GM18867 (cell line): ENCODE measurements around the gene PODN.

Experiments used
- ATAC-seq: cut with Tn5 transposase; IDR thresholded peaks from one replicate; pipeline ENCODE4 v1.9.1; 2021; ENCODE audit warnings: mild to moderate bottlenecking, moderate library complexity; ENCODE audit not compliant: unreplicated experiment

The PODN gene

DNA sequence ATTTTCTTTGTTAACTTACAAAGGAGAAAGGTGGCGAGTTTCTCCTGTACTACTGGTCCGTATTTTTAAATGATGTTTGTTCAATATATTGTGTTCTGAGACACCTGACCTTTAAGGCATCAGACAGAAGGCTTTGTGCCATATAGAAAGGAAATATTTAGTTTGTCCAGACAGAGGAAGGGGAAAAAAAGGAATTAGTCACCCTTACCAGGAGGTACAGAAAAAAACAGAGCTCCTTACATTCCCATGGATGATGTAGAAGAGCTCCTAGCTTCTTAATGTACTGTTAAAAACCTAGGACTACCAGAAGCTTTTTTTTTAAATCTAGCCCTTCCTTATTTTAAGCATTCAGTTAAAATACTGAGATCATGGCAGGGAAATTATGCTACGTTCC lies 12.4 kb upstream of the PODN start:
- ATAC-seq, result no peak

DNA sequence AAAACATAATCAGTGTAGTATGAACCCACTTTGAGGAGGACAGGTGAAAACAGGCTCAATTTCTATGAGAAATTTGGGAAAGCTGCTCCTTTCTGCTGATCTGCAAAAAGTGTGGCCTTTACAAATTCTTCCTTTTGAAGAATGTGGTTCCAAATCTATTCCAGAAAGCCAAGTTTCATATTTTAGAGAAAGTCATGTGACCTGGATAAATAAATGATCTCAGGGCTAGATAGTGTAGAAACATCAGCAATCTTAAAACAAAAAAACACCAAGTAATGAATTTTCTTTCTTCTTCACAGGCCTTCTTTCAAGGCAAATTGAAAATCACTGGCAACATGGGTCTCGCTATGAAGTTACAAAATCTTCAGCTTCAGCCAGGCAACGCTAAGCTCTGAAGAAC lies 11.7 kb upstream of the PODN start:
- ATAC-seq, result no peak

DNA sequence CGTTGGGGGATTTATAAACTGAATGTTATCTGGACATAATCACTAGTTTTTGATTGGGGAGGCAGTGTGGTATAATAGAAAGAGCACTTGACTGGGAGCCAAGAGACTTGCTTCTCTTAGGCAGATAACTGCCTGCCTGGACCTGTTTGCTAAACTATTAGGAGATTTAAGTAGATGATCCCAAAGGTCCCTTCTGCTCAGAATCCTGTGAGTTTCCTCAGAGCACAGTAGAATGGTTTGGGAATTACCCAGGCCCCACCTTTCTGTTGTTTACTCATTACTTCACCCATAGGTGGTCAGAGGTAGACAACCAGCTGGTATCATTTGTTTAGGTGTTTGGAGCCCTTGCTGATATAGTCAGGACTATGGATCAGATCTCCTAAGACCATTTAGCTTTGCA lies 10.3 kb upstream of the PODN start:
- ATAC-seq, result no peak

DNA sequence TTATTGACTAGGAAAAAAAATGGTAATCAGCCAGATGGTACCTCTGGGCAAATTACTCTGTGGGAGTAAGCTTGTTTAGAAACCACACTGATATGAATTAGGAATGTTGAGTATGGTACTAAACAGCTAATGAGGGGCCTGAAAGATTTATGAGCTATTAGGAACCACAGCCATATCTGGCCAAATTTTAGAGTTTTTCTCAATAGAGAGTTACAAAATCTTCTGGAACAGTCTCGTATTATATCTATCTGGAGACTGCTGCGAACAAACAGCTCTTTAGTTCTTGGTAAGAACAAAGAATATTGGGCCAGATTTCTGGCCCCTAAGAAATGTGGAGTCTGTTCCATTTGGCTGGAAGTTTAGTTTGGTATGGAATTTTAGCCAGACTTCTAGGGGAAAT lies 4.9 kb upstream of the PODN start:
- no peak for ATAC-seq

DNA sequence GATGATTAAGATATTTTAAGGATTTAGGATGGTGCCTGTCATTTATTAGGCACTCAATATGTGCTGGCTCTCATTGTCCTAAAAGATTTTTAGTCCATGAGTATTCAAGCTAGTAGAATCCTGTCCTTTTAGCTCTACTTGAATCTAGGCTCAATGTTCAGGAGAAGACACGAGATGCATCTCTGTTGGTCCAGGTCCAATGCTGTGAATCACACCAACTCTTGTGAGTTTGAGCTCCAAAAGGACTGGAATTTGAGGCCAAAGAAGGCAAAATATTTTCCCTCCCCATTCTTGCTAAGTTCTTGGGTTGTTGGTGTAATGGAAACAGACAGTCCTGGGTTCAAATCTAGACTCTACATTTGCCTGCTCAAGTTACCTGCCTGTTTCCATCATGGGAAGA lies 1.4 kb upstream of the PODN start:
- ATAC-seq, result no peak

DNA sequence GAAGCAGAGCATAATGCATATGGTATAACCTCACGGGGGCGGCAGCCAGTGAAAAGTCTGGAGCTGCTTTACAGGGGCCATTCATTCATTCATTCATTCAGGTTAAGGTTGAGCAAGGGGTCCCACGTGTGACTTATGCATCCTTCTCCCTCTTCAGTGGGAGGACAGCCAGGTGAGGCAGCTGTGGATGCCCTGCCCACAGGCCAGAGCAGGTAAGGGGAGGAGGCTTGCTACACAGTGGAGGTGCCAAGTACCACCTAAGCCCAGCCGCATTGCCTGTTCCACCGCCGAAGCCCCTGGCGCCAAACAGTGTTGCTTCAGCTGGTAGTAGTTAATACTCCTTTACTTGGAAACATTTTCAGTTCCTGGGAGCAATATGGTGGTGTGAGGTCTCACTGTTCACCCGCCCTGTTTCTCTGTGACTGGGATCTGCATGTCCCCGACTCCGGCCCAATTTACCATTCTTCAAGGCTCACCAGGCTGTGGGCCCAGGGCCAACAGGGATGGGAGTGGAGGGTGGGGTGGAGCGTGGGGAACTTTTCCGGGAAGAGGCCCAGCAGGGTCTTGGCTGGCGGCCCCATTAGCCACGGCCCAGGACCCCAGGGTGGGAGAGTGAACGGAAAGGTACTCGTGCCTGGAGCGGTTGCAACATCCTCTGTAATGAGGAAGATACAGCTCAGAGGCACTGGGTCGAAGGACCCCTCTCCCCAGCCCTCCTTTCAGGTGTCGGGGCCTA lies 722 bp upstream of the PODN start:
- no peak for ATAC-seq

DNA sequence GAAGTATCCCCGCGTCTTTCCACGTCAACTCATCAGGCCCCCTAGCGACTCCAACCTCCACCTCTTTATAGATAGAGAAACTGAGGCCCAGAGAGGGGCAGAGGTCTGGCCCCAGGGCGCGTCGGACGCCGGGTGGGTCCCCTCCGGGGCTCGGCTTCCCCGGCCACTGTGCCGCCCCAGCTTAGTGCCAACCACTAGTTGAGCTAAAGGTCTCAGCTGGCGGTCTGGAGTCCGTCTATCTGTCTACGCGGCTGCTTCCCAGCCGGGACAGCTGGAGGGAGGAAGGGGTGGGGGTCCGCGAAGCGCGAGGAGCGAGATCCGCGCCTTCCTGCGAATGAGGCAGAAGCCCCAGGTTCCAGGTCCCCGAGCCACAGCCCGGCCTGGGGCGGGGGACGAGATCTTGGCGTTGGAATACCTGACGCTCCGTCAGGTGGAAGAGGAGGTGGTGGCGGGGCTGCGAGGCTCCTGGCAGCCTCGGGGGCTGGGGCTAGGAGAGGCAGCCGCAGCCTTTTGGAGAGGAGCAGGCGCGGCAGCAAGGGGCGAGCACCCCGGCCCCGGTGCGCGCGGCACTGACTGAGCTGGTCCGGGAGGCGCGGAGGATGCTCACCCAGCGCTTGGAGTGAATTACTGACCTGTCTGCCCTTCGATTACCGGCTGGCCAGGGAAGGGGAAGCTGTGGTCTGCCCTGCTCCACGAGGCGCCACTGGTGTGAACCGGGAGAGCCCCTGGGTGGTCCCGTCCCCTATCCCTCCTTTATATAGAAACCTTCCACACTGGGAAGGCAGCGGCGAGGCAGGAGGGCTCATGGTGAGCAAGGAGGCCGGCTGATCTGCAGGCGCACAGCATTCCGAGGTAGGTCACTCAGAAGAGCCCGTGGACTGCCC lies 937 bp downstream of the PODN start:
- ATAC-seq, result no peak

DNA sequence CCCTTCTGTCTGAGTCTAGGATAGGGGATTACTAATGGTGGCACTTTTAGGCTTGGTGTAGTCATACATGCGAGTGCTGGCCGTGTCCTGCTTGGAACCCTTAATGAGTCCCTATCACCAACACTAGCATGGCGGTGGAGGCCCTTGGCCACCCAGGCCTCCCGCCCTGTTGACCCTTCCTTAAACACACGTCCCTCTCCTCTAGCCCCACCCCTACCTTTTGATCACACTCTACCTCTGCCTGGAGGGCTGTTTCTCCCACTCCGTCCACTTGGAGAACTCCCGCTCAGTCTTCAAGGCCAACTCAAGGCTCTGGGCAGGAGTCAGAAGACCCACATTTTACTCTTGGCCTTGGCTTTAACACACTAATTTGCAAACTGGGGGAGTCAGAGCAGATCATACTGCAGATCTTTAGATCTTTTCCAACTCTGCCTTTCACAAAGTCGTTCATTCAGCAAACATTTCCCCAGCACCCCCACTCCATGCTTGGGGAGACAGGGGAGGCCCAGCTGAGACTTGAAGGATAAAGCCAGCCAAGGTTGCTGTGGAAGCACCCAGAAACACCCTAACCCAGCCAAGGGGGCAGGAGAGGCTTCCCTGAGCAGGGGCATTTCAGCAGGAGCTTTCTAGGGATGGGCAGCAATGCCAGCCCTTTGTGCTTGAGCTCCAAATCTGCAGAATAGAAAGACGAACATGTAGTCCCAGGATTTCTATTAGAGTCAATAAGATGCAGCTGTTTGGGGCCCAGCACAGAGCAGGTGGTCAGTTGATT lies 1.9 kb downstream of the PODN start:
- ATAC-seq, result no peak

DNA sequence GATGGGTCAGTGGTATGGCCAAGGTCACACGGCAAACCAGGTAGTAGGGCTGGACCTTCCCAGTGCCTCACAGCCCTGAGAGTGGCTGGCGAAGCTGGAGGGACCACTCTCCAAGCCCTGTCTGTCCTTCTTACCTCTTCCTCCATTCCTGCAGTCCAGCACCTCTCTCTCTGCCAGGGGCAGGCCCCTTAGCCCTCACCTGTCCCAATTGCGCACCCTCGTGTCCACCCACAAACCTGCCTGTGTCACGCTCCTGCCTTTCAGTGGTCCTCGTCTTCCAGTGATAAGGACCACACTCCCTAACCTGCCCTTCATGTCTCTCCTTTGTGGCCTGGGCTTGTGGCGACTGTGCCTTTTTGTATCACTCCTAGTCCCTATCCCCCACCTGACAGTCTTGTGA lies 3.4 kb downstream of the PODN start:
- no peak for ATAC-seq

DNA sequence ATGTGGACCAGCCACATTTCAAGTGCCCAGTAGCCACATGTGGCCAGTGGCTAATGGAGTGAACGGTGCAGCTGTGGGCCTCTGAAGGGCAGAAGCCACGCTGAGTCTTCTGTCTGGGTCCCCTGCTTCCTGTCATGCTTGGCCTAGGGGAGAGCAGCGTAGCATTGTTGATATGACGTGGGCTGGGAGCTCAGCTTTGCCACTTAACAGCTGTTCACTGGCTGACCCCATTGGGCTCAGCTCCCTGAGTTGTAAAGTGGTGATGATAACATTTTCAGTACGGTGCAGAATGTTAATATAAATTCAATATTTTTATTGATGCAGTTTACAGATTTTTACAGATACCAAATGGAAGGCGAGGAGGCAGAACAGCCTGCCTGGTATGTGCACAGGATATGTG lies 4.5 kb downstream of the PODN start:
- ATAC-seq, result no peak

DNA sequence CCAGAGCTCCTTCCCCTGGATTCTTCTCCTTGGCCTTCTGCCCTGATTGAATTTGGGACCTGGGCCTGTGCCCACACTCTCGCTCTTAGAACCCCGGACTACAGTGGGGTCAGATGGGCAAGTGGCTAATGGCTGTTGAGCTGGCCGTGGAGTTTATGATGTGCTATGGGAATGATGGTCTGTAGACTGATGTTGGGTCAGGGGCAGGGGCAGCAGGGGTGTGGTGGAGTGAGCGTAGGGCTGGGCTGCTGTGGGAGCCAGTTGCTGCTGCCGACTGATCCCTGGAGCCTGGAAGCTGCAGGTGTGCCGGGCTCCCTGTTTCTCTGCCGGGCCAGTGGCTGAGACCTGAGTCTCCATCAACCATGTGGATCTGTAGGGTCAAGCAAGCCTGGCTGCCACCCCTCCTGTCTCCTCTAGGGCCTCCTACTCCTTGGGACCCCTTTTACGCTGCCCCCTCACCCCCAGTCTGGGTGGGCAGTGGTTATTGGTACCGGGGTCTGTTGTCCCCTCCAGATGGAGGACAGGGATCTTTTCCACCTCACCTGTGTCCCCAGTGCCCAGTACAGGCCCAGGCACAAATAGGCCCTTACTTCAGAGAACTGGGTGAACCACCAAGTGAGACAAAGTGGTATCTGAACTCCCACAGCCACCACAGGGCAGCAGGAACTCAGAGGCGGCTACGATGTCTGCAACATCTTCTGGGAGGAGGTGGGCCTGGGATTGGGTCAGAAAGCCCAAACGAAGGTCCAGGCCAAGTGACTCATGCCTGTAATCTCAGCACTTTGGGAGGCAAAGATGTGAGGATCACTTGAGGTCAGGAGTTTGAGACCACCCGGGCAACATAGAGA lies 5.1 kb downstream of the PODN start:
- no peak for ATAC-seq

DNA sequence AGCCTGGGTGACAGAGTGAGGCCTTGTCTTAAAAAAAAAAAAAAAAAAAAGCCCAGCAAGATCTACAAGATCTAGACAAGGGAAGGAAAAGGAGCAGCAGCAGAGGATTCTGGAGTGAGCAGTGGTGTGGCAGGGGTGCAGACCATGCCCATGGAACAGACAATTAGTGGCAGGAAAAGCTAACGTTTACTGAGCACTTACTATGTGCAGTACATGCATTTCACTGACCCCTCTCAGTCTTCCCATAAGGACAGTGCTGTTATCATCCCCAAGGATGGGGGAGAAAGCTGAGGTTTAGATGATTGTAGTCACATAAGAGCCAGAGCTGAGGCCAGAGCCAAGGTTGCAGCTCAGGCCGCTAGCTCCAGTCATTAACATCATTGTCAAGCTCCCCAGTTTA lies 5.9 kb downstream of the PODN start:
- ATAC-seq, result no peak

DNA sequence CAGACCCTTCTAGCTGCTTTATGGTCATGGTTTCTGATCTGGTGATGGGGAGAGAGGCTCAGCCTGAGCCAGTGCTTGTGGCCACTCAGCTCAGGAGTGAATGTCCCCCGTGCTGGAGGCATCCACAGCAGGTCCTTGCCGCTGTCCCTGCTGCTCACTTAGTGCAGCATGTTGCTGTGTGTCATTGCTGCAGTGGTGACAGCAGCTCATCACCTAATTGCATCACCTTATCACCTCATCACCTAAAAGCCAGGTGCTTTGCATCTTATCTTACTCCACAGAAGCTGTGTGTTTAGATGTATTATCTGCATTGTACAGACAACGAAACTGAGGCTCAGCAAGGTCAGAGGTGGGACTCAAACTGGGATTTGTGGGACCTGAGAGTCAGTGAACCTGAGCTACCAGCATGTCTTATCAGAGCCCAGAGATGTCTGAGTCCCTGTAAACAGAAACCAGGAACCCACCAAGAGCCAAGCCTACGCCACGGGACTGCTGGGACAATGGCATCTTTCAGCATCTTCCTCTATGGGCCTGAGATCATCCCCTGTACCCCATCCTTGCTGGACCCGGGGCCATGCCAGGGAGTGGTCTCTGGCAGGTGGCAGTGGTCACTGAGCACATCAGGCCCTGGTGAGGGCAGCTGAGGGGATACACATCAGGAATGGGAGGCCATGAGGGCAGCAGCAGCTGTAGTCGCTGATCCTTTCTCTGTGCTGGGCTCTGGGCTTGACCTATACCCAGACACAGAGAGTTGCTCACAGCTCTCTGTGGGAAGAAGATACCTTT lies 6.5 kb downstream of the PODN start:
- ATAC-seq, result no peak

DNA sequence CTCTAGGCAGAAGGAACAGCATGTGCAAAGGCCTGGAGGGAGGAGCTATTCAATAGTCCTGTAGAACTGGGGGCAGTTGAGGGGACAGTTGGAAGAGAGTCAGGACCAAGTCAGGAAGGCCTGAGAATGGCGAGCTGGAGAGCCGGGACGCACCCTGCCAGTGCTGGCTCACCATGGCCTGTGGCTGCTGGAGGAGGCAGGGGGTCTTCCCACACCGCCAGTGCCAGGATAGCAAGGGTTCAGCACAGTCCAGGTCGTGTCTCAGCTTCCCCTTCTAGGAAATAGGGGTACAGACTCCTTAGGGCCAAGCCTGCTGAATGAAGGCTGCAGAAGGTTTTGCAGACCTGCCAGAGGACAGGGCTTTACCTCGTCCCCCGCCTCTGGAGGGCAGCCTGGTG lies 7.3 kb downstream of the PODN start:
- no peak for ATAC-seq

DNA sequence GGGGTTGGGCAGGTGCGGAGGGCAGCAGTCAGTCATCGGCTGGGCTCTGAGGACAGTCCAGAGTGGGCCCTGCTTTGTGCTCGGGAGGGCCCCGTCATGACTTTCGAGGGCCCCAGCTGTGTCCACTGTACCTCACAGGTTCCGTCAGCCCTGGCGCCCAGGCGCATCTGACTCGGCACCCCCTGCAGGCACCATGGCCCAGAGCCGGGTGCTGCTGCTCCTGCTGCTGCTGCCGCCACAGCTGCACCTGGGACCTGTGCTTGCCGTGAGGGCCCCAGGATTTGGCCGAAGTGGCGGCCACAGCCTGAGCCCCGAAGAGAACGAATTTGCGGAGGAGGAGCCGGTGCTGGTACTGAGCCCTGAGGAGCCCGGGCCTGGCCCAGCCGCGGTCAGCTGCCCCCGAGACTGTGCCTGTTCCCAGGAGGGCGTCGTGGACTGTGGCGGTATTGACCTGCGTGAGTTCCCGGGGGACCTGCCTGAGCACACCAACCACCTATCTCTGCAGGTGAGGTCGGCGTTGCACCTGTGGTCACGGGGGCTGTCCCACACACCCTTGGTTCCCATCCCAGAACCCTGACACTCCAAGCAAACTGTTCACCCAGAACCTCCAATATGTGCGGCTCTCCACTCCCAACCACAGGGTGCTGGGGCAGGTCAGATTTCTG lies 7.8 kb downstream of the PODN start:
- no peak for ATAC-seq

DNA sequence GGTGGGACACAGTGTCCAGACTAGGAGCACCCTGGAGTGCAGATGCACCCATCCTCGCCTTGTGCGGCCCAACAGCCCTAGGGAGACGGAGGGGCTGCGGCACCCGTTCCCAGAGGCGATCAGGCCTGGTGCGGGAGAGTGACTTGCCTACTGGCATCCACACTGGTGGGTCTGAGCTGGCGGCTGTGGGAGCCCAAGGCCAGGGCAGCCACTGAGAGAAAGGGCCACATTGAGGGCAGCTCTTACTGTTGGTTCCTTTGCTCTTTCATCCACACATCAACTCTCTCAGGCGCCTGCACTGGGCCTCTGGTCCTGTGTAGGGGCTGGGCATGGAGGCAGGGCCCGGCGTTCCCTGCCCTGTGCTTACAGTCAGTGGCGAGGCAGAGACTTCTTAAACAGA lies 8.6 kb downstream of the PODN start:
- ATAC-seq, result no peak

DNA sequence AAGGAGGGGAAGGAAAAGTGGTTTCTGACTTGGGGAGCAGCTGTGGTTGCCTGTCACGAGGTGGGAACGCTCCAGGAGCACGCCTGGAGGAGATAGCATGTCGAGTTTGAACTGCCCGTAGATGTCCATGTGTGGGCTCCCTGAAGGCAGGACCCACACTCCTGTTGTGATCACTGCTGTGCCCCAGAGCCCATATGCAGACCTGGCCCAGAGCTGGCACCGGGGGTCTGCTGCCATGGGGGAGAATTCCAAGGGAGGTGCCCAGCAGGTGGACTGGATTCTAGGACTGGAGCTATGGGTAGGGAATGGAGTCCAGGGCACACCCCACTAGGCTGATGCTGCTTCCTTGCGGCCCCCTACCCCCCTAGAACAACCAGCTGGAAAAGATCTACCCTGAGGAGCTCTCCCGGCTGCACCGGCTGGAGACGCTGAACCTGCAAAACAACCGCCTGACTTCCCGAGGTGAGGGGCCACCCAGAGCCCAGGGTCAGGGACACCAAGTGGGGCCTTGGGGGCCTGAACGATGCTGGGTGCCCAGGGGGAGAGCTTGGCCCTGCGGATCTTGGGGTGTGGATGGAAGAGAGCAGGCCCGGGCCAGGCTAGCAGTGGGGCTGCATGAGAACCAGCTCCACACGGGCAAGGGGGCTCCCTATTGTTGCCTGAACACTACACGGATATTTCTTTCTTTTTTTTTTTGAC lies 9.3 kb downstream of the PODN start:
- no peak for ATAC-seq

DNA sequence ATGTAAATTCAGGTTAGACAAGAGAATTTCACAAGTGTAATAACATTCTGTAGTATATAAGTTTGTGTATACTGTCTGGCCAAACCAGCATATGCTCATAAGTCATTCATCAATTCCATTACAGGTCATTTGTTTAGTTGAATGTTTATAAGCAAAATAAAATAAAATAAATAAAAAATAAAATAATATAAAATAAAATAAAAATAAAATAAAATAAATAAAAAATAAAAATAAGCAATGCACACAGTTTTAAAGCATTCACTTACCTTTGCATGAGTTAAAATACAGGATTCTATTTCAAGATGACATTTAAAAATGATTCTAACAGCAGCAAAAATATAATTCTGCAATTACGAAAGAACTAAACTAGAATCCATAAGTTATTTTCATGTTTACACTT lies 9.9 kb downstream of the PODN start:
- no peak for ATAC-seq

DNA sequence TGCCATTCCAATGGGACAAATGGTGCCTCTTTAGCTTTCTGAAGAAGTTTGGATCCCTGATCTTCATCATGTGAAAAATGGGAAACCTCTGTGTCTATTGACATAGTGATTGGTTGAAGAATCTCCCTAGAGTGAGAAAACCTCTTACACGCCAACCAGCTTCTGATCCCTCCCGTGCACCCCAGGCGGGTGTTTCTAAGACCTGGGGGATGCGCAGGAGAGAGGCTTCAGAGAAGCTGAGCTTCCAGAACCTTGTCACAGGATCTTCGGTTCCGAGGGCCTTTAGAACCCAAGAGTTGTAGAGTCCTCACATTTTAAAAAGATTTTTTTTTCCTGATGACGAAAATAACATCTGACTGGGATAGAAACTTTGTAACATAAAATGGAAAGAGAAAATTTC lies 11.3 kb downstream of the PODN start:
- ATAC-seq, result no peak
